Measurements from ENCODE around the gene COL26A1.
"Not testable (repeated sequence)": the region's sequence is repeated elsewhere in the genome, so short reads cannot be mapped to it uniquely, and the experiment has no call there.

GRCh38 chr7:101434155-101434554 is 71.5 kb downstream of the COL26A1 start:
- not testable (repeated sequence) for TF ChIP-seq CTCF (conservative IDR thresholded peaks at IDR 0.05; ENCODE audit: low read depth, low read length); EZH2 (IDR thresholded peaks at IDR 0.05; ENCODE audit: borderline replicate concordance, low read depth, low read length, poor library complexity, severe bottlenecking)

Data from A673 (cell line).